ENCODE data around the gene C21orf58. TPM values are rescaled to one million over a fixed set of nuclear protein-coding genes. Genes with fewer than 3 reads are reported as not detected.

The C21orf58 gene
- total RNA-seq, 2 donors from 2014 or later, result 19.6 to 37.4 TPM

DNA sequence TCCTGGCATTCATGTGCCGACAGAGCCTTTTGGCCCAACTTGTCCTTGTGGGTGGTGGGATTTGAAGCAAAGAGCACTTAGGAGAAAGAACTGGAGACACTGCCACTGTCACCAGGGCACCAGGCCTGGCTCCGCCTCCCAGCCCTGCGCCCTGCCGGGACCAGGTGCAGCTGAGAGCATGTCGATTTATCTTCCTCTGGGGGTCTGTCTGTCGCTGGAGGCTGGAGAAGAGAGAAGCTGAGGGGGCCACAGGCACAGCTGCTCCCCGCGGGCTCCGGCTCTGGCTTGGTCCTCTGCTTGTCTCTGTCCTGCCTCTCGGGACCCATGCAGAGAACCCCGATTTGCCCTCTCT, 28.5 kb upstream of the C21orf58 start:
- no peak overlapping the region for H3K27ac Mint-ChIP-seq
- H3K9me3 Mint-ChIP-seq, result no peaks in the 10 kb centered on the region
- Histone ChIP-seq H3K9ac (ENCODE audit: extremely low read depth, low read length, poor library complexity, severe bottlenecking) (no peak overlapping the region), H3K9me3 (ENCODE audit: control insufficient read depth, low read length) (no peaks in the 10 kb centered on the region), H3K4me3 (ENCODE audit: low read length) (no peak overlapping the region), H3K27ac (ENCODE audit: low read depth, low read length) (no peak overlapping the region), H3K36me3 (ENCODE audit: control insufficient read depth, insufficient read depth, low read length) (peaks cover 60% of the 10 kb centered on the region), H3K4me1 (ENCODE audit: control insufficient read depth, insufficient read depth, low read length) (no peaks in the 10 kb centered on the region), H3K27me3 (ENCODE audit: control insufficient read depth, insufficient read depth, low read length, poor library complexity, severe bottlenecking) (no peaks in the 10 kb centered on the region)
- WGBS, 2 experiments (ENCODE audit: insufficient coverage in 1 of 2, insufficient read length in 1 of 2), result 91 to 100% methylated on average over 7 to 11 of the region's 11 CpGs
- DNase-seq, result no peak
- TF ChIP-seq, protein P1, sequence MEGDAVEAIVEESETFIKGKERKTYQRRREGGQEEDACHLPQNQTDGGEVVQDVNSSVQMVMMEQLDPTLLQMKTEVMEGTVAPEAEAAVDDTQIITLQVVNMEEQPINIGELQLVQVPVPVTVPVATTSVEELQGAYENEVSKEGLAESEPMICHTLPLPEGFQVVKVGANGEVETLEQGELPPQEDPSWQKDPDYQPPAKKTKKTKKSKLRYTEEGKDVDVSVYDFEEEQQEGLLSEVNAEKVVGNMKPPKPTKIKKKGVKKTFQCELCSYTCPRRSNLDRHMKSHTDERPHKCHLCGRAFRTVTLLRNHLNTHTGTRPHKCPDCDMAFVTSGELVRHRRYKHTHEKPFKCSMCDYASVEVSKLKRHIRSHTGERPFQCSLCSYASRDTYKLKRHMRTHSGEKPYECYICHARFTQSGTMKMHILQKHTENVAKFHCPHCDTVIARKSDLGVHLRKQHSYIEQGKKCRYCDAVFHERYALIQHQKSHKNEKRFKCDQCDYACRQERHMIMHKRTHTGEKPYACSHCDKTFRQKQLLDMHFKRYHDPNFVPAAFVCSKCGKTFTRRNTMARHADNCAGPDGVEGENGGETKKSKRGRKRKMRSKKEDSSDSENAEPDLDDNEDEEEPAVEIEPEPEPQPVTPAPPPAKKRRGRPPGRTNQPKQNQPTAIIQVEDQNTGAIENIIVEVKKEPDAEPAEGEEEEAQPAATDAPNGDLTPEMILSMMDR (conservative IDR thresholded peaks at IDR 0.05), result no peak
- H3K4me1 Mint-ChIP-seq, result no peaks in the 10 kb centered on the region
- H3K4me3 Mint-ChIP-seq, result no peak overlapping the region
- H3K27me3 Mint-ChIP-seq (ENCODE audit: insufficient read depth), result no peaks in the 10 kb centered on the region
- peaks cover 68% of the 10 kb centered on the region for H3K36me3 Mint-ChIP-seq (ENCODE audit: low read depth)

DNA sequence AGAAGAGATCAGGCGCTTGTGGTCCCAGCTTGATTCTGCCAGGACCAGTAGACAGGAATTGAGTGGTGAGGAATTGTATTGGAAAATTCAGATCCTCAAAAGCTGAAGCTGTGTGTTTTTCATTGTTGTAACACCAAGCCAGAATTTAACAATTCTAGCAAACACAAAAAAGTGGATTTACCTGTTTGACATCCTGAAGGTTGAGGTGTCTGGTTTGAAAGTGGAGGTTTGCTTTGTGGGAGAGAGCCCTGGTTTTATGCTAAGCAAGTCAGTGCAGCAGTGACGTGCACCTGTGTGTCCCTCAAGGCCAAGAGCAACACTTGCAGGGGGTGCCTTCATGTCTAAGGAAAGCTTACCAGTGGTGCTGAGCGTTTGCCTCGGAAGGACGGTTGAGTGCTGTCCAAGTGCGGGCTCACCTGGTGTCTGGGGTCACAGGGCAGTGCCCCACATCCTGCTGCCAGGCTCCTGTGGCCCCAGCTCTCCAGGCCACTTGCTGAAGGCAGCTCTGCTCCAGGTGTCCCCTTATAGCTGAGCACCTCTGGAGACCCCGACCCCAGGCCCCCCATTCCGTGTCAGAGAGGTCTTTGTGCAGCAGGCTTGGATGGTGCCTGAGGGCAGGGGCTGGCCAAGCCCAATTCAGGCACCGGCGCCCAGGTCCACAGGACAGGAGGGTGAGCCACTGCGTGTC, 27.9 kb upstream of the C21orf58 start:
- Mint-ChIP-seq H3K9me3 (no peaks in the 10 kb centered on the region), H3K36me3 (ENCODE audit: low read depth) (peaks cover 69% of the 10 kb centered on the region), H3K27ac (no peak overlapping the region), H3K27me3 (ENCODE audit: insufficient read depth) (no peaks in the 10 kb centered on the region), H3K4me3 (no peak overlapping the region), H3K4me1 (no peaks in the 10 kb centered on the region)
- H3K9me3 ChIP-seq (ENCODE audit: control insufficient read depth, low read length), result no peaks in the 10 kb centered on the region
- TF ChIP-seq, protein P1 (conservative IDR thresholded peaks at IDR 0.05), result no peak
- H3K9ac ChIP-seq (ENCODE audit: extremely low read depth, low read length, poor library complexity, severe bottlenecking), result no peak overlapping the region
- no peaks in the 10 kb centered on the region for H3K27me3 ChIP-seq (ENCODE audit: control insufficient read depth, insufficient read depth, low read length, poor library complexity, severe bottlenecking)
- no peak overlapping the region for H3K27ac ChIP-seq (ENCODE audit: low read depth, low read length)
- H3K36me3 ChIP-seq (ENCODE audit: control insufficient read depth, insufficient read depth, low read length), result peaks cover 63% of the 10 kb centered on the region
- no peak for DNase-seq
- WGBS, 2 experiments (ENCODE audit: insufficient coverage in 1 of 2, insufficient read length in 1 of 2), result 94 to 98% methylated on average over 11 of the region's 11 CpGs
- no peaks in the 10 kb centered on the region for H3K4me1 ChIP-seq (ENCODE audit: control insufficient read depth, insufficient read depth, low read length)
- no peak overlapping the region for H3K4me3 ChIP-seq (ENCODE audit: low read length)

DNA sequence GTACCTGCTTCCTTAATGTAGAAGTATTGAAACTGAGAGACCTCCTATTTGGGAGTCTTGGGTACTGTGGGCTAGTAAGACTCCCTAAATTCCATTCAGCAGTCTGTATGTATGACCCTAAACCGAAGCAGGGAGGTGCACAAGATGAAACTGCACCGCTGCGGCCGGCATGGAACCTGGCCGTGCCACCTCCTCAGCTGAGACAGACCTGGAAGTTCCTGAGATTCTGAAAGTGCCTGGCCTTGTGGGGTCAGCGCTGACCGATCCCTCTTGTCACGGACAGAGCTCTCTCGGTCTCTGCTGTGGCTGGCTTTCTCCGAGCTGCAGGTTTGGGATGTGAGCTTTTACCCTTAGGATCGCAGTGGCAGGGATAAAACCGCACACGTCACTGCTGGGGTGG, 27.3 kb upstream of the C21orf58 start:
- no peak for DNase-seq
- H3K9me3 ChIP-seq (ENCODE audit: control insufficient read depth, low read length), result no peaks in the 10 kb centered on the region
- no peak overlapping the region for H3K27ac ChIP-seq (ENCODE audit: low read depth, low read length)
- no peaks in the 10 kb centered on the region for H3K4me1 ChIP-seq (ENCODE audit: control insufficient read depth, insufficient read depth, low read length)
- no peak overlapping the region for H3K9ac ChIP-seq (ENCODE audit: extremely low read depth, low read length, poor library complexity, severe bottlenecking)
- Mint-ChIP-seq H3K4me1 (no peaks in the 10 kb centered on the region), H3K4me3 (no peak overlapping the region), H3K27me3 (ENCODE audit: insufficient read depth) (no peaks in the 10 kb centered on the region), H3K27ac (no peak overlapping the region), H3K36me3 (ENCODE audit: low read depth) (peaks cover 74% of the 10 kb centered on the region), H3K9me3 (no peaks in the 10 kb centered on the region)
- 96% methylated on average over 9 to 13 of the region's 13 CpGs for WGBS, 2 experiments (ENCODE audit: insufficient coverage in 1 of 2, insufficient read length in 1 of 2)
- no peaks in the 10 kb centered on the region for H3K27me3 ChIP-seq (ENCODE audit: control insufficient read depth, insufficient read depth, low read length, poor library complexity, severe bottlenecking)
- H3K36me3 ChIP-seq (ENCODE audit: control insufficient read depth, insufficient read depth, low read length), result peaks cover 68% of the 10 kb centered on the region
- TF ChIP-seq, protein P1 (conservative IDR thresholded peaks at IDR 0.05), result no peak
- H3K4me3 ChIP-seq (ENCODE audit: low read length), result no peak overlapping the region

Data from endodermal cell (in vitro differentiated cells).